GM21717 (cell line): Measurements from ENCODE around the gene SPON1.
"Not testable (repeated sequence)": the region's sequence is repeated elsewhere in the genome, so short reads cannot be mapped to it uniquely, and the experiment has no call there.

ENCODE experiments used
- ATAC-seq: cut with Tn5 transposase; IDR thresholded peaks from one replicate; pipeline ENCODE4 v1.9.1; 2021; ENCODE audit warnings: mild to moderate bottlenecking, moderate library complexity; ENCODE audit not compliant: unreplicated experiment

The SPON1 gene

GRCh38 chr11:13962562-13963168, at the start of gene SPON1:
SPON1 (plus strand) TSS chr11:13962723; CDS start chr11:13962905, 182 bp downstream.
- ATAC-seq: no peak

GRCh38 chr11:13917264-13917663, 45.3 kb upstream of the SPON1 start:
- ATAC-seq: no peak

DNA sequence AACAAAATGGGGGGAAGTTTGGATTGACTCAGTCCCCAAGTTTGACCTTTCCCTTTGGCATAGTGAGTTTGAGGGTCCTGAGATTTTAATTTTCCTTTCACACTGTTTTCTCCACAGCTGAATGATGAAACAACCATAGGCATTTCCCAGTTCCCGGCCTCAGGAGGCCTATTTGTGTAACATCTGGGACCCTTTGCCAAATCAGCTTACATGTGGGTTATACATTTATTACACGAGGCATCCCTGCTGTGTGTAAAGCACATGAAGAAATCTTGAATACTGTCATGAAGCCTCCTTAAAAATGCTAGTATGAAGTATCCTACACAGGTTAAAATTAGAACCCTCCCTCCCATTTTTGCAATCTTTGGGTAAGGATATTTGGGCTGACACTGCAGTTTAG, 44.6 kb upstream of the SPON1 start:
- ATAC-seq: no peak

GRCh38 chr11:13920756-13921155, 41.8 kb upstream of the SPON1 start:
- no peak for ATAC-seq

GRCh38 chr11:13921545-13921944, 41.0 kb upstream of the SPON1 start:
- no peak for ATAC-seq

DNA sequence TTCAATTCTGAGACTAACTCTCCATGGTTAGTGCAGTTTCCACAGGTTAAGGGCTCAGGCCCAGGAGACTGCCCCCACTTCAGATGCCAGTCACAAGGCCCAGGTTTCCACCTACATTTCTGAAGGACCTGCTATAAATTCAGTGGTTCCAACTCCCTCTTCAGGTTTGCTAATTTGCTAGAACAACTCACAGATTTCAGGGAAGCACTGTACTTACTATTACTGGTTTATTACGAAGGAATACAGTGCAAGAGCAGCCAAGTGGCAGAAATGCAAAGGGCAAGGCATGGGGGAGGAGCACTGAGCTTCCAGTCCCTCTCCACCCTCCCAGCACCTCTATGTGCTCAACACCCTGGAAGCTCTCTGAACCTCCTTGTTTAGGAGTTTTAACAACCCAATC, 39.3 kb upstream of the SPON1 start:
- ATAC-seq: no peak

- no peak for ATAC-seq
Measured at GRCh38 chr11:13923716-13924650, 38.5 kb upstream of the SPON1 start.

GRCh38 chr11:13924801-13925327, 37.7 kb upstream of the SPON1 start:
- no peak for ATAC-seq

DNA sequence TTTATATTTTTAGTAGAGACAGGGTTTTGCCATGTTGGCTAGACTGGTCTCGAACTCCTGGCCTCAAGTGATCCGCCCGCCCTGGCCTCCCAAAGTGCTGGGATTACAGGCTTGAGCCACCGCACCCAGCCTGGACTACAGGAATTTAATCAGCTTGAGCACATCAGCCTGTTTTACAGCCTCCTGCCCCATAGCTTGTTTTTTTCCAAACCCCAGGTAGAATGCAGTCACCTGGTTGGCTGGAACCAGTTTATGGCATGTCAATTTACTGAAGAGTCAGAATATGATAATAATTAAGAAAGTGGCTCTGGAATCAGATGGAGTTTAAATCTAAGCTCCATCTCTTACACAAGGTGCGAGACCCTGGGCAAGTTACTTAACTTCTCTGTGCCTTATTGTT, 36.2 kb upstream of the SPON1 start:
- not testable (repeated sequence) for ATAC-seq

DNA sequence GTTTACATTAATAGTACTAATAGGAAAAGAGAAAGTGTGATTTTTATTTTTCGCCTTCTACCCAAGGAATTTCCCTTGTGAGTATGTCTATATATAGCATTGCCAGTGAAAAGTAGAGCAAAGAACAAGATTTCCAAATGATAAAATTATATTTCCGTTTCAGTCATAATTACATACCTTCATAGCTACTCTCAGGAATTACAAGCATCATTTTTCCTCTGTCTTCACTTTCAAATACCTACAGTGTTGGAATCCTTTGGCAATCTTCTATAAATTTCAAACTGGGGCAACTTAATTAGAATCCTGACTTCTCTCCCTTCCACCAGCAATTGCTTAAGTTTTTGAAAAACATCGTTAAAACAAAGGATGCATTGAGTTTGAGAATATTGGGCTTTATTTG, 35.5 kb upstream of the SPON1 start:
- ATAC-seq: no peak

GRCh38 chr11:13927481-13927880, 35.0 kb upstream of the SPON1 start:
- no peak for ATAC-seq

DNA sequence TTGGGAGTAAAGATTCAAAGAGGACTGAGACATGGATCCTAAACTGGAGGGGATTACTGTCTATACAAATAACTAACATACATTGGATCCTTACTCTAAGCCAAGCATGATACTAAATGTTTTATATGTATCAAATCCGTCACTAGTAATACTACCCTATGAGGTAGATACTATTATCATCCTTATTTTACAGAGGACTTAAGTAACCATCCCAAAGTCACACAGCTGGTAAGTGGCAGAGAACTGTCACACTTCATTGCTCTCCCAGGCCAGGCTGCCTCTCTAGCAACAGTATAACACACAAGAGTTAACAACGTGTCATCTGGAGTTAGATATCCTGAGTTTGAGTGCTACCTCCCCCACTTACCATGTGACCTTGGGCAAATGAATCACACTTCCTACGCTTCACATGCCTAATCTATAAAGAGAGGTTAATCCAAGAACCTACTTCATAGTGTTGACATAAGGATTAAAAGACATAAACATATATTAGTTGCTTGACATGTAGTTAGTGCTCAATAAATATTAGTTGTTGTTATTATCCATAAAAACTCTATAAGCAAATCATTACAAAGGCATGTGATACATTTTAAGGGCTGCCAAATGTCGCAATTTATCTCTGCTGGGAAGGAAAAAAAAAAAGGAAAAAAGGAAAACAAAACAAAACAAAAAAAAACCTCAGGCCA, 33.8 kb upstream of the SPON1 start:
- ATAC-seq: no peak

DNA sequence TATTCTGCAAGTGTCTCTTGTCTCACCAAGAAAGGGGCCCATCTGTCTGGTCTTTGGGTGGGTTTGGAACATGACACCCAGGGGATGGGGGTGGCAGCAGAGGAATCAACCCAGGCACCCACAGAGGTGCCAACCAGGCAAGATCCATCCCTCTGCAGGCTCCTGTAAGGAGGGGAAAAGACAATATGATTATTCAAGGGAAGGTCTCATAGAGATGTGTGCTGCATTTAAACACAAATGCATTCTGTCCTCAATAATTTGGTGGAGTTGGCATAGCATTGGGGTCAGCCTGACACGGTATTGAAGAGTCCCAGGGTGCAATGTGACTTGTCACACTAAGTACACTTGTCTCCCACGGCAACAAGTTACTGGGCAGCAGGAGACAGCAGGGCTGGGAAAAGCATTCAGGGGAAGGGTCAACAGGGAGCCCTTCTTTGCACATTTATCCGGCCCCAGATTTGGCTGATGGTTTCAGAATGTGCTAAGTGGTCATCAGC, 33.1 kb upstream of the SPON1 start:
- no peak for ATAC-seq

DNA sequence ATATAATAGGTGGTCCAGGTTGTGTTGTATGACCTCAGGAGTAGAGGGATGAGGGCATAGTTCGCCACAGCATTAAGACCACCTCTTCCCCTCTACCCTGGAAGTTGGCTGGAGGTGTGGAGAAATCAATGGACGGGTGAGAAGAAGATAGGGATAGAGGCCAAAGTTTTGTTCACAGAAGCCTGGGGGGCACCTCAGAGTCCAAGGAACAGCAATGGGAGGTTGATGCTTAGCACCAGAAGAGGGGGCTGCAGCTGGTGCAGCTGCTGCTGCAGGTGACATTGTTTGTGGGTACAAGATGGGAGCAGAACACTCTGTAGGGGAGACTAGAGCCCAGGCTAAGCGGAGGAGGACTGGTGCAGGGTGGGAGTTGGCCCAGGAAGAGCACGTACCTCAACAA, 31.2 kb upstream of the SPON1 start:
- no peak for ATAC-seq

DNA sequence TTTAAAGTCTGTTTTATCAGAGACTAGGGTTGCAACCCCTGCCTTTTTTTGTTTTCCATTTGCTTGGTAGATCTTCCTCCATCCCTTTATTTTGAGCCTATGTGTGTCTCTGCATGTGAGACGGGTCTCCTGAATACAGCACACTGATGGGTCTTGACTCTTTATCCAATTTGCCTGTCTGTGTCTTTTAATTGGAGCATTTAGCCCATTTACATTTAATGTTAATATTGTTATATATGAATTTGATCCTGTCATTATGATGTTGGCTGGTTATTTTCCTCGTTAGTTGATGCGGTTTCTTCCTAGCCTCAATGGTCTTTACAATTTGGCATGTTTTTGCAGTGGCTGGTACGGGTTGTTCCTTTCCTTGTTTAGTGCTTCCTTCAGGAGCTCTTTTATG, 25.4 kb upstream of the SPON1 start:
- not testable (repeated sequence) for ATAC-seq

- ATAC-seq: not testable (repeated sequence)
Measured at GRCh38 chr11:13938829-13939228, 23.7 kb upstream of the SPON1 start.

GRCh38 chr11:13939961-13940906, 22.3 kb upstream of the SPON1 start:
- ATAC-seq: no peak

- ATAC-seq: no peak
Measured at GRCh38 chr11:13940907-13941256, 21.6 kb upstream of the SPON1 start.

GRCh38 chr11:13941775-13942174, 20.7 kb upstream of the SPON1 start:
- ATAC-seq: no peak

GRCh38 chr11:13942378-13942777, 20.1 kb upstream of the SPON1 start:
- ATAC-seq: no peak
